ENCODE results near the gene SAXO2. TPM values are rescaled to one million over a fixed set of nuclear protein-coding genes. Genes with fewer than 3 reads are reported as not detected.
"Not testable (repeated sequence)": the region's sequence is repeated elsewhere in the genome, so short reads cannot be mapped to it uniquely, and the experiment has no call there.

Gene SAXO2
- total and polyA plus RNA-seq, 2 donors (not counting 3 experiments of a cell fraction or from before 2014, with no cell fraction given) = 0.98 to 5.2 TPM

DNA sequence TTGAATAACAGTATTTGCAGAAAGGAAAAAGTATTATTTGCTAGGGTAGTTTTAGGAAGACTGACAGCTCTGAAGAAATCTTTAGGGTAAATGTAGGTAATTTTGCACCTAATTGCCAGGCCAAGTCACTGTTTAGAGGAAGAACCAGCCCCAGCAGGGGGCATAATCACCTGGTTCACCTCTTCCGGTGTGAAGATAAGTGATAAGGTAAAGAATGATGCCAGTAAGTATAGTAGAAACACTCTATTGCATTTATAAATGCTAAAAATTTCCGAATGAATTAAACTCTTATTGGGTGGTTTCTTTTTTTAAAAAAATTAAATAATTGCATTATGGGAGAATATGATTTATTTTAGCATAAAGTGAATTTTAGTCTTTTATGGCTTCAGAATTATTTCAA is 21.8 kb downstream of the SAXO2 start:
- H4K20me1 ChIP-seq (replicated peaks; ENCODE audit: control insufficient read depth, extremely low read depth, insufficient read depth, low read length); H3K4me3 ChIP-seq (replicated peaks in 1 of 3; ENCODE audit: insufficient read depth in 1 of 3, low read depth in 1 of 3, low read length in 3 of 3); H3K79me2 ChIP-seq (ENCODE audit: control insufficient read depth, insufficient read depth, low read length); H3K9me3 ChIP-seq (replicated peaks; ENCODE audit: control insufficient read depth, insufficient read depth, low read length); dilution Hi-C loops (cut with MboI; ENCODE audit: extremely low pct_ligation_motif_present, low sequenced_read_pairs); CTCF ChIA-PET; BruUV-seq (replicated peaks); H3K9ac ChIP-seq (replicated peaks; ENCODE audit: extremely low read depth, insufficient read depth, low read length); POLR2A ChIA-PET; intact Hi-C loops (cut with micrococcal nuclease); H3K4me2 ChIP-seq (ENCODE audit: insufficient read depth, low read length); DNase-seq (ENCODE audit: low read depth, low spot score); H3K36me3 ChIP-seq (ENCODE audit: control insufficient read depth in 2 of 2, extremely low read depth in 1 of 2, insufficient read depth in 2 of 2, low read length in 2 of 2); H3K27ac ChIP-seq (ENCODE audit: insufficient read depth, low read depth, low read length); H3K9me1 ChIP-seq (replicated peaks; ENCODE audit: control insufficient read depth, extremely low read depth, insufficient read depth, low read length); H3K4me1 ChIP-seq (ENCODE audit: control insufficient read depth, extremely low read depth, insufficient read depth, low read length); H2AFZ ChIP-seq (ENCODE audit: low read depth, low read length): not testable (repeated sequence)
- peak; percentile 4 for FAIRE-seq
- peaks cover 1 to 12% of the 10 kb centered on the region in 2 experiments for H3K27me3 ChIP-seq (ENCODE audit: control insufficient read depth in 2 of 2, insufficient read depth in 2 of 2, low read length in 2 of 2)

DNA sequence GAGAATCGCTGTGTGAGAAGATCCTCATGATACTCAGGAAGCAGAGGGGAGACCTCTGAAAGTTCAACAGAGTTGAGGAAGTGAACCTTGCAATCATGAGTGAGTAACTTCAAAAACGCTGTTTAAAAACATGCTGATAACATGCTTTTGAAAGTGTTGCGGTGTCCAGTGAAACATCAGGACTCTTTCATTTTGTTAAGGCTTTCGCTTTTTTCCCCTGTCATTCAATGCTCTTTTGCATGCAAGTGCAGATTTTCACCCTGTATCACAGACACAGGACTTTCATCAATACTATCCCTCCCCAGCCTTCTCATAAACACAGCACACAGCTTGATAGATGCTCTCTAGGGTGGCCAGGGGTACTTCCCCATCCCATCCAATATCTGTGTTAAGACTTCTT is 23.9 kb downstream of the SAXO2 start:
- CTCF ChIA-PET; DNase-seq (ENCODE audit: low read depth, low spot score); H3K36me3 ChIP-seq (ENCODE audit: control insufficient read depth in 2 of 2, extremely low read depth in 1 of 2, insufficient read depth in 2 of 2, low read length in 2 of 2); H3K9ac ChIP-seq (replicated peaks; ENCODE audit: extremely low read depth, insufficient read depth, low read length); dilution Hi-C loops (cut with MboI; ENCODE audit: extremely low pct_ligation_motif_present, low sequenced_read_pairs); H3K27ac ChIP-seq (ENCODE audit: insufficient read depth, low read depth, low read length); H3K79me2 ChIP-seq (ENCODE audit: control insufficient read depth, insufficient read depth, low read length); intact Hi-C loops (cut with micrococcal nuclease); H3K4me3 ChIP-seq (replicated peaks in 1 of 3; ENCODE audit: insufficient read depth in 1 of 3, low read depth in 1 of 3, low read length in 3 of 3); FAIRE-seq; BruUV-seq (replicated peaks); H2AFZ ChIP-seq (ENCODE audit: low read depth, low read length); H3K4me1 ChIP-seq (ENCODE audit: control insufficient read depth, extremely low read depth, insufficient read depth, low read length); H3K4me2 ChIP-seq (ENCODE audit: insufficient read depth, low read length); H3K9me1 ChIP-seq (replicated peaks; ENCODE audit: control insufficient read depth, extremely low read depth, insufficient read depth, low read length); POLR2A ChIA-PET; H4K20me1 ChIP-seq (replicated peaks; ENCODE audit: control insufficient read depth, extremely low read depth, insufficient read depth, low read length); H3K9me3 ChIP-seq (replicated peaks; ENCODE audit: control insufficient read depth, insufficient read depth, low read length): not testable (repeated sequence)
- H3K27me3 ChIP-seq (ENCODE audit: control insufficient read depth in 2 of 2, insufficient read depth in 2 of 2, low read length in 2 of 2) = peaks cover 4 to 19% of the 10 kb centered on the region in 2 experiments

DNA sequence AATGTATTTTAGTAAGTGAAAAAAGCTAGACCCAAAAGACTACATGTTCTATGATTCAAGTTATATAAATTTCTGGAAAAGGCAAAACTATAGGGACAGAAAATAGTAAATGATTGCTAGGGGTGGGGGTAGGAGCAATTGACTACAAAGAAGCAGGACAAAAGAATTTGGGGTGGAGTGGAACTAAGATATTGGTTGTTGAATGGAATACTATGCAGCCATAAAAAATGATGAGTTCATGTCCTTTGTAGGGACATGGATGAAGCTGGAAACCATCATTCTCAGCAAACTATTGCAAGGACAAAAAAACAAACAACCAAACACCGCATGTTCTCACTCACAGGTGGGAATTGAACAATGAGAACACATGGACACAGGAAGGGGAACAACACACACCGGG is 25.6 kb downstream of the SAXO2 start:
- H3K9me3 ChIP-seq (replicated peaks; ENCODE audit: control insufficient read depth, insufficient read depth, low read length); H3K36me3 ChIP-seq (ENCODE audit: control insufficient read depth in 2 of 2, extremely low read depth in 1 of 2, insufficient read depth in 2 of 2, low read length in 2 of 2); H3K9ac ChIP-seq (replicated peaks; ENCODE audit: extremely low read depth, insufficient read depth, low read length); BruUV-seq (replicated peaks); dilution Hi-C loops (cut with MboI; ENCODE audit: extremely low pct_ligation_motif_present, low sequenced_read_pairs); H3K4me2 ChIP-seq (ENCODE audit: insufficient read depth, low read length); CTCF ChIA-PET; H3K27ac ChIP-seq (ENCODE audit: insufficient read depth, low read depth, low read length); H3K4me3 ChIP-seq (replicated peaks in 1 of 3; ENCODE audit: insufficient read depth in 1 of 3, low read depth in 1 of 3, low read length in 3 of 3); DNase-seq (ENCODE audit: low read depth, low spot score); H3K4me1 ChIP-seq (ENCODE audit: control insufficient read depth, extremely low read depth, insufficient read depth, low read length); H4K20me1 ChIP-seq (replicated peaks; ENCODE audit: control insufficient read depth, extremely low read depth, insufficient read depth, low read length); H2AFZ ChIP-seq (ENCODE audit: low read depth, low read length); POLR2A ChIA-PET; FAIRE-seq; intact Hi-C loops (cut with micrococcal nuclease); H3K79me2 ChIP-seq (ENCODE audit: control insufficient read depth, insufficient read depth, low read length); H3K9me1 ChIP-seq (replicated peaks; ENCODE audit: control insufficient read depth, extremely low read depth, insufficient read depth, low read length): not testable (repeated sequence)
- H3K27me3 ChIP-seq (ENCODE audit: control insufficient read depth in 2 of 2, insufficient read depth in 2 of 2, low read length in 2 of 2) = peaks cover 3 to 17% of the 10 kb centered on the region in 2 experiments
